ENCODE measurements around the gene CNTNAP2.

The CNTNAP2 gene

GRCh38 chr7:148017126-148017525 lies 1900.5 kb downstream of the CNTNAP2 start:
- no peak overlapping the region for H3K9ac ChIP-seq (ENCODE audit: low read length)
- TF ChIP-seq EZH2phosphoT487 (conservative IDR thresholded peaks at IDR 0.05; ENCODE audit: low read length): no peak
- TF ChIP-seq CTCF (IDR thresholded peaks at IDR 0.05; ENCODE audit: insufficient read depth, low read length, poor library complexity, severe bottlenecking): no peak
- H3K27ac ChIP-seq (ENCODE audit: low read depth, low read length): no peak overlapping the region
- no peaks in the 10 kb centered on the region for H3K27me3 ChIP-seq (ENCODE audit: low read length)
- H3K9me2 ChIP-seq (replicated peaks; ENCODE audit: insufficient read depth, low read length): no peaks in the 10 kb centered on the region
- H4K20me1 ChIP-seq (ENCODE audit: low read depth, low read length): no peaks in the 10 kb centered on the region
- H2AFZ ChIP-seq (ENCODE audit: low read depth, low read length, severe bottlenecking): no peak overlapping the region
- H3F3A ChIP-seq (ENCODE audit: insufficient read depth): no peaks in the 10 kb centered on the region
- no peak overlapping the region for H3K4me2 ChIP-seq (ENCODE audit: low read depth, low read length, poor library complexity, severe bottlenecking)
- no peaks in the 10 kb centered on the region for H3K79me2 ChIP-seq (ENCODE audit: insufficient read depth, low read length)
- H3K4me3 ChIP-seq (ENCODE audit: insufficient read depth, low read length, poor library complexity, severe bottlenecking): no peak overlapping the region
- H3K9me3 ChIP-seq (ENCODE audit: insufficient read depth, low read length): no peaks in the 10 kb centered on the region
- H3K36me3 ChIP-seq (ENCODE audit: low read length): no peaks in the 10 kb centered on the region

GRCh38 chr7:148020679-148021078 lies 1904.1 kb downstream of the CNTNAP2 start:
- no peak for TF ChIP-seq EZH2phosphoT487 (conservative IDR thresholded peaks at IDR 0.05; ENCODE audit: low read length)
- no peak for TF ChIP-seq CTCF (IDR thresholded peaks at IDR 0.05; ENCODE audit: insufficient read depth, low read length, poor library complexity, severe bottlenecking)
- Histone ChIP-seq H2AFZ (ENCODE audit: low read depth, low read length, severe bottlenecking) (no peak overlapping the region), H3K9ac (ENCODE audit: low read length) (no peak overlapping the region), H3F3A (ENCODE audit: insufficient read depth) (no peaks in the 10 kb centered on the region), H4K20me1 (ENCODE audit: low read depth, low read length) (no peaks in the 10 kb centered on the region), H3K9me3 (ENCODE audit: insufficient read depth, low read length) (no peaks in the 10 kb centered on the region), H3K36me3 (ENCODE audit: low read length) (no peaks in the 10 kb centered on the region), H3K4me2 (ENCODE audit: low read depth, low read length, poor library complexity, severe bottlenecking) (no peak overlapping the region), H3K27ac (ENCODE audit: low read depth, low read length) (no peak overlapping the region), H3K4me3 (ENCODE audit: insufficient read depth, low read length, poor library complexity, severe bottlenecking) (no peak overlapping the region), H3K27me3 (ENCODE audit: low read length) (no peaks in the 10 kb centered on the region), H3K9me2 (replicated peaks; ENCODE audit: insufficient read depth, low read length) (no peaks in the 10 kb centered on the region), H3K79me2 (ENCODE audit: insufficient read depth, low read length) (no peaks in the 10 kb centered on the region)

- no peak overlapping the region for H2AFZ ChIP-seq (ENCODE audit: low read depth, low read length, severe bottlenecking)
- no peaks in the 10 kb centered on the region for H3K9me2 ChIP-seq (replicated peaks; ENCODE audit: insufficient read depth, low read length)
- H3K79me2 ChIP-seq (ENCODE audit: insufficient read depth, low read length): no peaks in the 10 kb centered on the region
- H3K36me3 ChIP-seq (ENCODE audit: low read length): no peaks in the 10 kb centered on the region
- no peak overlapping the region for H3K9ac ChIP-seq (ENCODE audit: low read length)
- H3K27ac ChIP-seq (ENCODE audit: low read depth, low read length): no peak overlapping the region
- H4K20me1 ChIP-seq (ENCODE audit: low read depth, low read length): no peaks in the 10 kb centered on the region
- H3F3A ChIP-seq (ENCODE audit: insufficient read depth): no peaks in the 10 kb centered on the region
- no peak for TF ChIP-seq EZH2phosphoT487 (conservative IDR thresholded peaks at IDR 0.05; ENCODE audit: low read length)
- TF ChIP-seq CTCF (IDR thresholded peaks at IDR 0.05; ENCODE audit: insufficient read depth, low read length, poor library complexity, severe bottlenecking): no peak
- H3K4me3 ChIP-seq (ENCODE audit: insufficient read depth, low read length, poor library complexity, severe bottlenecking): no peak overlapping the region
- no peaks in the 10 kb centered on the region for H3K27me3 ChIP-seq (ENCODE audit: low read length)
- no peak overlapping the region for H3K4me2 ChIP-seq (ENCODE audit: low read depth, low read length, poor library complexity, severe bottlenecking)
- H3K9me3 ChIP-seq (ENCODE audit: insufficient read depth, low read length): no peaks in the 10 kb centered on the region
Observed at GRCh38 chr7:148021507-148022045, 1905.0 kb downstream of the CNTNAP2 start.
